PFSK-1 (cell line): ENCODE data around the gene TEDDM1.

ENCODE experiments used
- FOXP2 ChIP-seq: optimal IDR thresholded peaks from 2 replicates; pipeline ENCODE3; 2011; ENCODE audit warnings: borderline replicate concordance, control low read depth, inconsistent platforms; ENCODE audit not compliant: insufficient read depth; ENCODE audit errors: extremely low read length, extremely low read depth
- POLR2AphosphoS5 ChIP-seq: IDR thresholded peaks from 2 replicates; pipeline ENCODE4 v1.6.1; 2012; ENCODE audit warnings: low read depth, mild to moderate bottlenecking, control low read depth, low read length, moderate library complexity
- REST ChIP-seq, 2 experiments: IDR thresholded peaks; 2 replicates each; pipeline versions ENCODE4 v1.6.1 to v1.8.0; 2011 to 2012; ENCODE audit warnings: low read depth in 2 of 2, low read length in 2 of 2, control low read depth in 1 of 2, inconsistent platforms in 1 of 2, mild to moderate bottlenecking in 1 of 2, moderate library complexity in 1 of 2; ENCODE audit not compliant: insufficient read depth in 1 of 2
- SIN3A ChIP-seq: IDR thresholded peaks from 2 replicates; pipeline ENCODE4 v1.6.1; 2012; ENCODE audit warnings: mild to moderate bottlenecking, low read length, moderate library complexity, borderline replicate concordance; ENCODE audit not compliant: insufficient read depth
- TAF1 ChIP-seq: IDR thresholded peaks from 2 replicates; pipeline ENCODE4 v1.6.1; 2012; ENCODE audit warnings: low read length, control low read depth, borderline replicate concordance; ENCODE audit not compliant: insufficient read depth

GRCh38 chr1:182391362-182392049, 9.0 kb downstream of the TEDDM1 start, which contains the start of gene GLUL:
- peak; percentile 58; the same call in 1 of the 2 replicates for TF ChIP-seq POLR2AphosphoS5
- no peak for TF ChIP-seq SIN3A
- TF ChIP-seq TAF1 = no peak
- no peak for TF ChIP-seq REST (IDR thresholded peaks at IDR 0.05; ENCODE audit: insufficient read depth in 1 of 2, low read depth in 2 of 2, low read length in 2 of 2)
- no peak for TF ChIP-seq FOXP2
